LNCaP clone FGC (cell line): ENCODE results near the gene ZNF275.

Experiments
- DNase-seq: peaks from one replicate; pipeline ENCODE4 v3.0.0-alpha.2; 2011; ENCODE audit warnings: low read depth
- H3K4me3 ChIP-seq: 2 replicates; pipeline ENCODE4 v1.5.1; 2011; ENCODE audit warnings: mild to moderate bottlenecking, low read depth, low read length, control low read depth
- CTCF ChIP-seq: IDR thresholded peaks from 2 replicates; pipeline ENCODE4 v1.5.1; 2012; ENCODE audit warnings: mild to moderate bottlenecking; ENCODE audit not compliant: control insufficient read depth, insufficient read depth; ENCODE audit errors: extremely low read depth

Gene ZNF275

GRCh38 chrX:153336988-153337387 is 3.0 kb downstream of the ZNF275 start:
- no peak for DNase-seq
- H3K4me3 ChIP-seq: no peak overlapping the region
- no peak for TF ChIP-seq CTCF

GRCh38 chrX:153338836-153339235 is 4.9 kb downstream of the ZNF275 start:
- no peak overlapping the region for H3K4me3 ChIP-seq
- no peak for DNase-seq
- no peak for TF ChIP-seq CTCF

DNA sequence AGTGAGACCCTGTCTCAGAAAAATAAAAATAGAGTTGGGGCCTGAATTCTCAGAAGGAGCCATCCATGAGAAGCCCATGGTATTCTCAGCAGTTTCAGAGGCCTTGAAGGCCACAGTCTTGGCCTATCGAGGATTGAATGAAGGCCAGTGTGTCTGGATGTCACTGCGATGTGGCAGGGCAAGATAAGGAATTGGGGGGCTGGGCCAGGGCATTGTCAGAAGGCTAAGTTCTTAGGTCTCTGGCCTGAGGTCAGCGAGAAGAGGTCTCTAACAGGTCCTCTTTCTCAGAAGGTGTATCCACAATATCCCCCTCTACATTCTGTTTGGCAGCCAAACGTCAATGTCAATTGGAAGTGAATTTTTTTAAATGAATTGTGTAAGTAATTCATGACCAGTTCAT is 5.7 kb downstream of the ZNF275 start:
- H3K4me3 ChIP-seq: no peak overlapping the region

GRCh38 chrX:153340111-153340510 is 6.2 kb downstream of the ZNF275 start:
- TF ChIP-seq CTCF: no peak
- no peak for DNase-seq
- H3K4me3 ChIP-seq: no peak overlapping the region

More for the DNA sequence above, 5.7 kb downstream of the ZNF275 start:
- no peak for DNase-seq
- no peak for TF ChIP-seq CTCF

GRCh38 chrX:153342762-153343558 is 9.0 kb downstream of the ZNF275 start:
- no peak overlapping the region for H3K4me3 ChIP-seq
- TF ChIP-seq CTCF: no peak
- no peak for DNase-seq

- no peak for DNase-seq
- no peak for TF ChIP-seq CTCF
- H3K4me3 ChIP-seq: no peak overlapping the region
Observed at GRCh38 chrX:153343674-153344073, 9.7 kb downstream of the ZNF275 start.

- TF ChIP-seq CTCF: no peak
- DNase-seq: no peak
- no peak overlapping the region for H3K4me3 ChIP-seq
Observed at GRCh38 chrX:153347530-153347929, 13.6 kb downstream of the ZNF275 start.
